H1 (cell line): ENCODE measurements around the gene ANKS1B.

ENCODE experiments used
- EZH2 ChIP-seq: fragments of 200-600 bp; sonication (generic); IDR thresholded peaks from 2 replicates; pipeline ENCODE4 v1.7.1; 2012; ENCODE audit warnings: low read depth, mild to moderate bottlenecking, moderate library complexity, low read length, inconsistent platforms; ENCODE audit not compliant: severe bottlenecking
- RNF2 ChIP-seq: fragments of 200-900, 300-1000 bp; sonication (generic); IDR thresholded peaks from 2 replicates; pipeline ENCODE4 v1.7.1; 2016; ENCODE audit warnings: borderline replicate concordance, low read depth, mild to moderate bottlenecking, antibody characterized with exemption, low read length; ENCODE audit not compliant: poor library complexity, severe bottlenecking; ENCODE audit errors: missing control alignments
- SIN3A ChIP-seq, 2 experiments: IDR thresholded peaks in 1 of 2; conservative IDR thresholded peaks in 1 of 2; 2 replicates each; pipeline ENCODE4 v1.6.1; 2011 to 2012; ENCODE audit warnings: low read length in 2 of 2, improper control_type of control experiment in 1 of 2, low read depth in 1 of 2, mild to moderate bottlenecking in 1 of 2
- TF ChIP-seq, protein P1 (sequence below), 3 experiments: IDR thresholded peaks; 1 replicate in 2 of 3; 2 replicates in 1 of 3; pipeline versions ENCODE4 v1.5.1 to v1.6.1; 2011; ENCODE audit warnings: low read length in 3 of 3, mild to moderate bottlenecking in 3 of 3, inconsistent platforms in 2 of 3, low read depth in 1 of 3, moderate library complexity in 1 of 3; ENCODE audit not compliant: insufficient read depth in 1 of 3; ENCODE audit errors: control extremely low read depth in 1 of 3
- TF ChIP-seq, protein P2 (sequence below): IDR thresholded peaks from 2 replicates; pipeline ENCODE4 v1.6.1; 2012; ENCODE audit warnings: low read length, inconsistent platforms

DNA sequence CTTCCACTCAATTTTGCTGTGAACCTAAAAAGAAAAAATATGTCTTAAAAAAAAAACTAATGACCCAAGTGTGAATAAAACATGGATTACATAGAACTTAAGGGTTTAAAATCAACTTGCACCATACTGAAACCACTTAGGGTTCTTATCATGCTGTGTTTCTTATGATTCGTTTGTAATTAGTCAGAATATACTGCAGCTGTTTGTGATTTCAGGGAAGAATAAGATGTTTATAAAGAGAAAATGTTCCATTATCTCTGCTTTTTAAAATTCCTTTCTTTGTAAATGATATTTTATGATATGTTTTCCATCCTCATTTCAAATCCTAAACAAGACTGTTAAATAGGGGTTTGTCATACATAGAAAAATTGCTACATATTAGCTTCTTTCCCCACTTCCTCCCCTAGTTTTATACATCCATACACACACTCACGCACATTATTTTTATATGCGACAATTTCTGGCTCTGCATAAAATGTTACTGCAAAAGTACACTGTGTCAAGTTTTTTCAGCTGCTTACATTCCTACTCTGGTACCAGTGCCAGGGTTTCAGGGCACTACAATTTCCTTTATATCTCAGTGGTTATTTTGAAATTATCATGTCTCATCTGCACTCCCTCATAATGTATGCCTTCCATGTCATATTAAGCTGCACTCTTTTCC lies 612.3 kb downstream of the ANKS1B start:
- TF ChIP-seq RNF2, result no peak
- no peak for TF ChIP-seq SIN3A (conservative IDR thresholded peaks at IDR 0.05 in 1 of 2, IDR thresholded peaks at IDR 0.05 in 1 of 2; ENCODE audit: low read depth in 1 of 2, low read length in 2 of 2)
- no peak for TF ChIP-seq EZH2
- TF ChIP-seq, protein P1, sequence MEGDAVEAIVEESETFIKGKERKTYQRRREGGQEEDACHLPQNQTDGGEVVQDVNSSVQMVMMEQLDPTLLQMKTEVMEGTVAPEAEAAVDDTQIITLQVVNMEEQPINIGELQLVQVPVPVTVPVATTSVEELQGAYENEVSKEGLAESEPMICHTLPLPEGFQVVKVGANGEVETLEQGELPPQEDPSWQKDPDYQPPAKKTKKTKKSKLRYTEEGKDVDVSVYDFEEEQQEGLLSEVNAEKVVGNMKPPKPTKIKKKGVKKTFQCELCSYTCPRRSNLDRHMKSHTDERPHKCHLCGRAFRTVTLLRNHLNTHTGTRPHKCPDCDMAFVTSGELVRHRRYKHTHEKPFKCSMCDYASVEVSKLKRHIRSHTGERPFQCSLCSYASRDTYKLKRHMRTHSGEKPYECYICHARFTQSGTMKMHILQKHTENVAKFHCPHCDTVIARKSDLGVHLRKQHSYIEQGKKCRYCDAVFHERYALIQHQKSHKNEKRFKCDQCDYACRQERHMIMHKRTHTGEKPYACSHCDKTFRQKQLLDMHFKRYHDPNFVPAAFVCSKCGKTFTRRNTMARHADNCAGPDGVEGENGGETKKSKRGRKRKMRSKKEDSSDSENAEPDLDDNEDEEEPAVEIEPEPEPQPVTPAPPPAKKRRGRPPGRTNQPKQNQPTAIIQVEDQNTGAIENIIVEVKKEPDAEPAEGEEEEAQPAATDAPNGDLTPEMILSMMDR (IDR thresholded peaks at IDR 0.05; ENCODE audit: control extremely low read depth in 1 of 3, insufficient read depth in 1 of 3, low read depth in 1 of 3, low read length in 3 of 3), result no peak
- TF ChIP-seq, protein P2, sequence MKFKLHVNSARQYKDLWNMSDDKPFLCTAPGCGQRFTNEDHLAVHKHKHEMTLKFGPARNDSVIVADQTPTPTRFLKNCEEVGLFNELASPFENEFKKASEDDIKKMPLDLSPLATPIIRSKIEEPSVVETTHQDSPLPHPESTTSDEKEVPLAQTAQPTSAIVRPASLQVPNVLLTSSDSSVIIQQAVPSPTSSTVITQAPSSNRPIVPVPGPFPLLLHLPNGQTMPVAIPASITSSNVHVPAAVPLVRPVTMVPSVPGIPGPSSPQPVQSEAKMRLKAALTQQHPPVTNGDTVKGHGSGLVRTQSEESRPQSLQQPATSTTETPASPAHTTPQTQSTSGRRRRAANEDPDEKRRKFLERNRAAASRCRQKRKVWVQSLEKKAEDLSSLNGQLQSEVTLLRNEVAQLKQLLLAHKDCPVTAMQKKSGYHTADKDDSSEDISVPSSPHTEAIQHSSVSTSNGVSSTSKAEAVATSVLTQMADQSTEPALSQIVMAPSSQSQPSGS, result no peak
